Transverse colon (tissue), 4 donors: ENCODE measurements around the gene USP48. TPM values are rescaled to one million over a fixed set of nuclear protein-coding genes. Genes with fewer than 3 reads are reported as not detected.

Experiments
- DNase-seq: peaks from one replicate; pipeline ENCODE4 v3.0.0-alpha.2; 2019
- H3K27ac ChIP-seq, 4 donors: fragments of 200-600 bp; sonication (generic); 2 replicates each; pipeline ENCODE4 v1.5.1; 2016 to 2018; ENCODE audit warnings: inconsistent platforms in 4 of 4
- H3K27me3 ChIP-seq: fragments of 200-600 bp; sonication (generic); 2 replicates; pipeline ENCODE4 v1.5.1; 2017; ENCODE audit warnings: inconsistent platforms
- H3K36me3 ChIP-seq, 4 donors: fragments of 200-600 bp; sonication (generic); 2 replicates each; pipeline ENCODE4 v1.5.1; 2017 to 2019; ENCODE audit warnings: inconsistent platforms in 4 of 4
- H3K4me1 ChIP-seq, 4 donors: fragments of 200-600 bp; sonication (generic); 2 replicates each; pipeline ENCODE4 v1.5.1; 2017 to 2020; ENCODE audit warnings: inconsistent platforms in 4 of 4
- H3K4me3 ChIP-seq, 4 donors: fragments of 200-600 bp; sonication (generic); 1 replicate in 1 of 4; 2 replicates in 3 of 4; pipeline versions ENCODE4 v1.5.1 to v1.6.1; 2017 to 2019; ENCODE audit warnings: inconsistent platforms in 4 of 4
- H3K9me3 ChIP-seq, 2 donors: fragments of 200-600 bp; sonication (generic); 2 replicates each; pipeline ENCODE4 v1.5.1; 2017 to 2019; ENCODE audit warnings: inconsistent platforms in 2 of 2
- CTCF ChIP-seq, 5 experiments: fragments of 200-600 bp in 3 of 5; fragments of 450-650 bp in 2 of 5; sonication (generic) in 3 of 5; IDR thresholded peaks; 1 replicate in 2 of 5; 2 replicates in 3 of 5; pipeline ENCODE4 v1.5.1; 2016 to 2017; ENCODE audit warnings: antibody characterized with exemption in 5 of 5, inconsistent platforms in 3 of 5, mild to moderate bottlenecking in 2 of 5, moderate library complexity in 1 of 5
- EP300 ChIP-seq: sonication (generic); formaldehyde crosslinking; IDR thresholded peaks from one replicate; pipeline ENCODE4 v1.6.1; 2017; ENCODE audit warnings: antibody characterized with exemption, low read depth
- POLR2A ChIP-seq: fragments of 450-650 bp; IDR thresholded peaks from one replicate; pipeline ENCODE4 v1.6.1; 2016; ENCODE audit warnings: antibody characterized with exemption, mild to moderate bottlenecking, moderate library complexity
- POLR2AphosphoS5 ChIP-seq, 3 donors: sonication (generic); formaldehyde crosslinking; IDR thresholded peaks; one replicate each; pipeline ENCODE4 v1.6.1; 2016; ENCODE audit warnings: antibody characterized with exemption in 3 of 3
- WGBS, 2 donors: methylation state at CpG; one replicate each; pipeline ENCODE4 v1.1.5; 2018; ENCODE audit warnings: low coverage in 1 of 2; 5-methylcytosine and 5-hydroxymethylcytosine counted together
- in situ Hi-C, 4 donors: fragments of 200-750 bp; cut with MboI; loops; one replicate each; pipeline versions ENCODE4 v1.15.0 to v1.15.1; 2017; ENCODE audit warnings: low sequenced_read_pairs in 3 of 4, low pct_ligation_motif_present in 1 of 4, low pct_unique_long_range_greater_than_20kb in 1 of 4
- intact Hi-C: fragments of 100-400 bp; cut with DNase I; formaldehyde crosslinking; loops from one replicate; pipeline ENCODE4 v1.15.1; 2023; ENCODE audit warnings: low total_unique reads
- total RNA-seq, 4 donors: library from RNA; depleted of rRNA; stranded (reverse); fragments of >200 nt; gene quantifications; one replicate each; pipeline ENCODE4 v1.1.0, GENCODE V29; 2016

USP48 gene
- total RNA-seq, 4 donors from 2014 or later, result 48.4 to 87.3 (median 51.4) TPM

GRCh38 chr1:21665711-21666575, 117.0 kb downstream of the USP48 start:
- no peak for DNase-seq
- Histone ChIP-seq H3K36me3 (no peaks in the 10 kb centered on the region), H3K4me3 (no peak overlapping the region), H3K27ac (no peak overlapping the region), H3K9me3 (no peaks in the 10 kb centered on the region), H3K4me1 (peaks cover 11 to 17% (median 17%) of the 10 kb centered on the region in 4 donors), H3K27me3 (peaks cover 89% of the 10 kb centered on the region)
- in situ Hi-C loops (loop anchor here in 3 of 4 donors (25.0 kb wide), 2 partner anchors 154 to 429 kb away; partner anchors contain the start of gene ALPL (in 3 of the 3)), intact Hi-C loops (no loop called here)
- TF ChIP-seq POLR2A, result no peak
- TF ChIP-seq CTCF (IDR thresholded peaks at IDR 0.05), result no peak
- no peak for TF ChIP-seq POLR2AphosphoS5 (IDR thresholded peaks at IDR 0.05)
- TF ChIP-seq EP300, result no peak
- WGBS, 2 donors, result 83% methylated on average over 8 of the region's 8 CpGs; no CpG with 5 or more reads in 1 of the 2 donors

DNA sequence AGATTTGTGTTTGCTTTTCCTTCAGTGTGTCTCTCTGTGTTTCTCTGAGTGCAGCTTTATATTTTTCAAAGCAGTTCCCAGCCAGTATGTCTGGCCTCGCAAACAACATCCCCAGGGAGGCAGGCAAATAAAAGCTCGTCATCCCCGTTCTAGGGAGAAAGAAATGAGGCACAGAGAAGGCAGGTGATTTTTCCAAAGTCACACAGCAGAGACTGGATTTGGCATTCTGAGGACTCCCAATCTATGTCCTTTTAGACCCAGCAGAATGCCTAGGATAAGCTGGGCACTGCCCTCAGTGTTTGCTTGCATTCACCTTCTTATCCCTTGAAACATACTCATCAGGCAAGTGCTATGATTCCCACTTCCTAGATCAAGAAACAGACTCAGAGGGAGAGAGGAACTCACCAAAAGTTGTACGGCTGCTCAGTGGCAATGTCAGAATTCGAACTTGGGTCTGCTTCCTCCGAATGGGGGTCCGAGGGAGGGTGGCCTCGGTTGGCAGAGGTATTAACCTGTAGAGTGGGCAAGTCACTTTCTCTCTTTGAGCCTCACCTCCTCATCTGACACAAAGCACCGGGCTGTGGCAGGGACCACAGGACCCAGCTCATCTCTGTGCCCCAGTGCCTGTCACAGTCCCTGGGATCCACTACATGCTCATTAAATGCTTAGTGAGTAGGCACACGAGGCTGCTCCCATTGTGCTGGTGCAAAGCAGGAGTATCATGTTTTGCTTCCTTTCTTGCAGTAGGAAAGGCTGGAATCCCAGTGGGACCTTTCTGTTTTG, 118.0 kb downstream of the USP48 start:
- in situ Hi-C loops, result loop anchor here in 3 of 4 donors (25.0 kb wide), 2 partner anchors 153 to 428 kb away; partner anchors contain the start of gene ALPL (in 3 of the 3)
- Histone ChIP-seq H3K27me3 (peaks cover 93% of the 10 kb centered on the region), H3K4me1 (peaks cover 11 to 17% (median 17%) of the 10 kb centered on the region in 4 donors), H3K27ac (no peak overlapping the region), H3K9me3 (no peaks in the 10 kb centered on the region), H3K4me3 (no peak overlapping the region), H3K36me3 (no peaks in the 10 kb centered on the region)
- 45 to 69% methylated on average over 3 to 10 of the region's 10 CpGs for WGBS, 2 donors
- intact Hi-C loops, result no loop called here
- TF ChIP-seq CTCF (IDR thresholded peaks at IDR 0.05) (no peak), EP300 (no peak), POLR2A (no peak), POLR2AphosphoS5 (IDR thresholded peaks at IDR 0.05) (no peak)
- no peak for DNase-seq

DNA sequence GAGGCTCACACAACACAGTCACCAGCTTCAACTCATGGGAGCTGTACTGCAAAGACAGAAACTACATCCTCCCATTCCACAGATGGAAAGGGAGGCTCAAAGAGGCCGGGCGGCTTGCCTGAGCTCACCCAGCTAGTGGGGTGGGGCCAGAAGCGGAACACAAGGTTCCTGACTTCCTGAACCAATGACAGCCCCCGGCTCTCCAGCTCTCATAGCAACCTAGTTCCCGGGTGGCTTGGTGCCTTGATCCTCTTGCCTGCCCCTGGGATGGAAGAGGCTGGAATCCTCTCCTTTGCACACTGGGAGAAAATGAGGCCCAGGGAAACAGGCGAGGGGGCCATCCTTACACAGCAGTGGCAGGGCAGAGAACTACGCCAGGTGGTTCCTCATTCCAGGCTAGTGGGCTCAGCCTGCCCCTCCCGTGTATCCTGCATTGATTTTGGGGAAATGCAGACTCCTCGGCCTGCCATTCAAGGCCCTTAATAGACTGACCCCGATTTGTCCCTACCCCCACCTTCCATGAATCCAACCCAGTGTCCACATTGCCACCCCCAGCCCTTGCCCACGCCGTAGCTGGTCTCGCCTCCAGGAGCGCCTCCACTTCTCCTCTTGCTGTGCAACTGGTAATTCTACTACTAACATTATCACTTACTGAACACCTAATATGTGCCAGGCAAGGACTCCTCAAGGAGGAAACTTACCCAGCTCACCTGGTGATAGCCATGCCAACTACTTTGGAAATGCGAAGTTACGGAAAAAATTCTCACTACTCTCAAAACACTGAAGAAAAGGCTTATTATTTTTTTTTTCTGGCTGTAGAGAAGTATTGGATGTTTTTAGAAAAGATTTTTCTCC, 118.8 kb downstream of the USP48 start:
- intact Hi-C loops (no loop called here), in situ Hi-C loops (loop anchor here in 3 of 4 donors (25.0 kb wide), 2 partner anchors 152 to 427 kb away; partner anchors contain the start of gene ALPL (in 3 of the 3))
- 65 to 100% methylated on average over 2 to 16 of the region's 16 CpGs for WGBS, 2 donors
- H3K4me1 ChIP-seq, result peaks cover 6 to 13% (median 11%) of the 10 kb centered on the region in 4 donors
- peaks cover 93% of the 10 kb centered on the region for H3K27me3 ChIP-seq
- no peaks in the 10 kb centered on the region for H3K9me3 ChIP-seq
- no peak overlapping the region for H3K27ac ChIP-seq
- H3K4me3 ChIP-seq, result no peak overlapping the region
- TF ChIP-seq EP300 (no peak), POLR2AphosphoS5 (IDR thresholded peaks at IDR 0.05) (no peak), CTCF (IDR thresholded peaks at IDR 0.05) (no peak), POLR2A (no peak)
- no peak for DNase-seq
- no peaks in the 10 kb centered on the region for H3K36me3 ChIP-seq
